GM21381 (cell line): ENCODE data around the gene PEAK1.
"Not testable (repeated sequence)": the region's sequence is repeated elsewhere in the genome, so short reads cannot be mapped to it uniquely, and the experiment has no call there.

Experiments
- ATAC-seq: cut with Tn5 transposase; IDR thresholded peaks from one replicate; pipeline ENCODE4 v1.9.1; 2021; ENCODE audit warnings: mild to moderate bottlenecking, moderate library complexity; ENCODE audit not compliant: unreplicated experiment

PEAK1 gene

GRCh38 chr15:77312523-77312922 lies 107.4 kb downstream of the PEAK1 start:
- no peak for ATAC-seq

- no peak for ATAC-seq
These were observed 108.1 kb downstream of the PEAK1 start for GRCh38 chr15:77311618-77312398.

- ATAC-seq = no peak
These were observed 108.9 kb downstream of the PEAK1 start for GRCh38 chr15:77311020-77311419.

- no peak for ATAC-seq
These were observed 110.5 kb downstream of the PEAK1 start for GRCh38 chr15:77309392-77309791.

GRCh38 chr15:77305953-77306352 lies 114.0 kb downstream of the PEAK1 start:
- ATAC-seq = no peak

GRCh38 chr15:77296773-77297337 lies 123.0 kb downstream of the PEAK1 start:
- no peak for ATAC-seq

- no peak for ATAC-seq
These were observed 124.5 kb downstream of the PEAK1 start for GRCh38 chr15:77295446-77295845.

GRCh38 chr15:77292969-77293558 lies 126.8 kb downstream of the PEAK1 start:
- ATAC-seq = no peak

- ATAC-seq = no peak
These were observed 128.8 kb downstream of the PEAK1 start for GRCh38 chr15:77291107-77291506.

GRCh38 chr15:77287385-77287784 lies 132.5 kb downstream of the PEAK1 start:
- no peak for ATAC-seq

- ATAC-seq = no peak
These were observed 134.6 kb downstream of the PEAK1 start for GRCh38 chr15:77285057-77285997.

GRCh38 chr15:77282333-77282732 lies 137.6 kb downstream of the PEAK1 start:
- ATAC-seq = no peak

- ATAC-seq = no peak
These were observed 143.0 kb downstream of the PEAK1 start for GRCh38 chr15:77276943-77277342.

GRCh38 chr15:77276096-77276495 lies 143.8 kb downstream of the PEAK1 start:
- ATAC-seq = no peak

GRCh38 chr15:77273136-77273535 lies 146.8 kb downstream of the PEAK1 start:
- not testable (repeated sequence) for ATAC-seq

- no peak for ATAC-seq
These were observed 153.1 kb downstream of the PEAK1 start for GRCh38 chr15:77266708-77267386.

- ATAC-seq = no peak
These were observed 164.5 kb downstream of the PEAK1 start for GRCh38 chr15:77255385-77255784.

- ATAC-seq = no peak
These were observed 168.2 kb downstream of the PEAK1 start for GRCh38 chr15:77251662-77252061.

GRCh38 chr15:77247116-77247515 lies 172.8 kb downstream of the PEAK1 start:
- ATAC-seq = no peak

- ATAC-seq = no peak
These were observed 176.0 kb downstream of the PEAK1 start for GRCh38 chr15:77243716-77244401.
